AG20443 (cell line): Measurements from ENCODE around the gene PTPRR.
"Not testable (repeated sequence)": the region's sequence is repeated elsewhere in the genome, so short reads cannot be mapped to it uniquely, and the experiment has no call there.

Source experiments
- DNase-seq: peaks from one replicate; pipeline ENCODE4 v3.0.0; 2012; ENCODE audit warnings: low spot score, mixed read lengths

The PTPRR gene

GRCh38 chr12:70840656-70841350, 79.7 kb downstream of the PTPRR start:
- no peak for DNase-seq

DNA sequence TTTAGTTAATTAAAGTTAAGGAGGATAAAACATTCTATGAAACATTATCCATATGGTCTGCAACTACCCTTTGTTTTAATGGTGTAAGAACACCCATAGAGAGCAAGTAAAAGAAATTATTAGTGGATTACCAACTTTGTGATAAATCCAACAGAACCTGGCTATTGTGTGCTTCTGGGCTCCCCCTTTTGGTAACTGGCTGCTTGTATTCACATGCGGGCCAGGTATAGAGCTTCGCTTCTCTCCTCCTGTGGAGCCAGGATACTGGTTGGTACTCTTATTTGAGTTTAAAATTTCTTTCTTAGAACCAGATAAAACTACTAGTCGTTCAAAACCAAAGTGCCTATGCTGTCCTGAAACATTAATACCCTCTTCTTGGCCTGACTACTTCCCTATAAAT, 81.0 kb downstream of the PTPRR start:
- no peak for DNase-seq

DNA sequence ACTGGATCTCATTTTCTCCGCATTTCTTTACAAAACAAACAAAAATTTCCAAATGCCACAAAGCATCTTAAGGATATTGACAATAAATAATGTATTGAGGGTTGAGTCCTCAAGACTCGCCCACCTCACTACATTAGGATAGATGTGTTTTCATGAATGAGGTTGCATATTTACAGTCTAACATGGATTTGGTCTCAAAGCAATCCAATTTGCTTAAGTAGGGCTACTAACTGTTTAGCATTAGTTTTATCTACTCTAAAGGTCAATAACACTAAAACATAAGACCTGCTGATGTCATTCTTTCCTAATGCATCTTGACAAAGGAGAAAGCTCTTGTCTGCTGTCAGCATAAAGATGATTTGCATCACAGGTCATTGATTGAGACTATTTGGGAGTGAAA, 82.4 kb downstream of the PTPRR start:
- DNase-seq, result no peak

DNA sequence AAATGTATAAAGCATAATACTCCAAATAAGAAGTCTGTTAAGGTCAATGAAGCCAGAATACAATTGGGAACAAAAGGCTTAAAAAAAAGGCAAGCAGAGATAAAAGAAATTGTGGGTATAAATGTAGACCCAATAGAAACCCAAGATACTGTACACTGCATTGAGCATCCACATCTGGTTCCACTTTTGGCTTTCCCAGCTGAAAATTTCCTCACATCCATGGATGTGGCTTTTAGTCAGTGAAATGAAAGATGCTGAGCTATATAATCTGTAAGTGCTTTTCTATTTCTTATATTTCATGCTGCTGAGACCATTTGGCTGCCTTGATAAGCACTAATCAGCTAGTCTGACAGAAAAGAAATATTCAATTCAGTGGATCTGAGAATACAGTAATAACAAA, 83.5 kb downstream of the PTPRR start:
- no peak for DNase-seq

- no peak for DNase-seq
These were observed 84.6 kb downstream of the PTPRR start for GRCh38 chr12:70835948-70836347.

- DNase-seq, result no peak
These were observed 89.0 kb downstream of the PTPRR start for GRCh38 chr12:70831543-70831942.

GRCh38 chr12:70830221-70831061, 90.1 kb downstream of the PTPRR start:
- DNase-seq, result no peak

DNA sequence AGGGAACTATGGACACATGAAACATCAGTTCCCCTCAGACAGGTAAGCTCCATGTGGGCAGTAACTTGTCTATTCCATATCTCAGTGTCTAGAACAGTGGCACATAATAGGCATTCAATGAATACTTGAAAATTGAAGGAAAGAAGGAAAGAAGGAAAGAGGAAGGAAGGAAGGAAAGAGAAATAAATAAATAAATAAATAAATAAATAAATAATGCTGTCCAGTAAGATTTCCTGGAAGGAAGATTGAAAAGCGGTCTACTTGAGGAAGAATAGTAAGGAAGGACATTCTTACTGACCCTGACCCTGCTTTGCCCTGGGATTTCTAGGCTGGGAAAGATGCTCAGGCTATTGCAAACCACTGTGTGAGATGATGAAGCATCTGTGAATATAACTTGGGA, 91.5 kb downstream of the PTPRR start:
- no peak for DNase-seq

- no peak for DNase-seq
These were observed 92.2 kb downstream of the PTPRR start for GRCh38 chr12:70828351-70828750.

DNA sequence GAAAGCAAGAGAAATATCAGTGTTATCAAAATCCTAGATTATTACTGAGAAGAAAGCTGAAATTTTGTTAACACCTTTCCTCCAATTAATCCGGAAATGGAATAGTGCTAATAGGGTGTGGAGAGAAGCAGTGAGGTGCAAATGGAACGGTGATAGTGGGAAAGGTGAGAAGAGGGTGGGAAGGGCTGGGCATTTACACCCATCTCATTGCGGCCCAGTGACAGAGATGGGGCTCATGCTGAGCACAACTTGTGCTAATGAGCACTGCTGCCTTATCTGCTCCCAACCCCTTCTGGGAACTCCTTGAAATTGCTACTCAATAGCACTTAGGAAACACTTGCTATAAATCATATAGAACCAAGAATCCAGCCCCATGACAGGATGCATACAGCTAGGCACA, 94.4 kb downstream of the PTPRR start:
- no peak for DNase-seq

GRCh38 chr12:70824511-70824910, 96.0 kb downstream of the PTPRR start:
- DNase-seq, result no peak

DNA sequence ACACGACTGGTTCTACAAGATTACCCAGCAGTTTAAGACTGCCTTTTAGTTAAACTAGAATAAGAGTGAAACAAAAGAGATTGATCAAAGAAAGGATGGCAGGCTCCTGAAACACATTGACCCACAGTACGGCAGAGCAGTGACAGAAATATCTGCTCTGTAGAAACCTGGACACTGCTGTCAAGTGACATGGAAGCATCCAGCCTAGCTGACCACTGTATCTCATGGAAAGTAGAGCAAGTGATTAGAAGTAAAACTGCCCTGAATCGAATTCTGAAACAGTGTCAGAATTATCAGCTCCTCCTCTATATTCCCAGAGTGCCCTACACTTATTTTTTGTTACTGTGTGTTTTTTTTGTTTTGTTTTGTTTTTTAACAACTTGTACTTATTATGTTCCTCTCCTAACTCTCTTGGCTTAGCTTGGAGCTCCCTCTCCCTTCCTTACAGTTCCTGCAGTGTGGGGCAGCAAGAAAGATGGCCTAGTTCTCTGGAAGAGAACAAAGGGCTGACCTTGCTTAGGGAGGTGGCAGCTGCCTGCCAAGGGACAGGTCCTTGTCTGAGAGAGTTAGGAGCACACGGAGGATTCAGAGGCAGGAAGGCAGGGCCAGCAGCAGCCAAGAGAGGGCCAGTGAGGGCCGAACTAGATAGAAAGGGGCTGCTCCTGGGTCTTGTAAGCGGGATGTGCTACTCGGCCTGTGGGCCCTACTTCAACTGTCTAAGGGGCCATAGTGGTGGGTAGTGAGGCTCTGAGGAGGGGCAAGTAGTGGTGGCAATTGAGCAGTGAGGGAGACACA, 97.2 kb downstream of the PTPRR start:
- no peak for DNase-seq

GRCh38 chr12:70822412-70822811, 98.1 kb downstream of the PTPRR start:
- DNase-seq, result no peak

GRCh38 chr12:70815971-70816391, 104.6 kb downstream of the PTPRR start:
- DNase-seq, result no peak

DNA sequence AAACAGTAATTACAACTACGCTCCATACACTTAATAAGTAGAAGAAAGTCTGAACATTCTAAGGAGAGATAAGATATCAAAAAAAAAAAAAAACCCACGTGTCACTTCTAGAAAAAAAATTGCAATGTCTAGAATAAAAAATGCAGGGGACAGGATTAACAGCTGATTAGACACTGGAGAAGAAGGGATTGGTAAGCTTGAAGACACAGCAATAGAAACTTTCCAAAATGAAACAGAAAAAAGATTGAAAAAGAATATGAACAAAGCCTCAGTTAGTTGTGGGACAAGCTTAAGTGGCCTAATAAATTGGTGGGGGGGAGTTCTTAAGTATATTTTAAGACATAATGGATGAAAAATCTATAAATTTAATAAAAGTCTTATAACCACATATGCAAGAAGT, 105.5 kb downstream of the PTPRR start:
- DNase-seq, result no peak

DNA sequence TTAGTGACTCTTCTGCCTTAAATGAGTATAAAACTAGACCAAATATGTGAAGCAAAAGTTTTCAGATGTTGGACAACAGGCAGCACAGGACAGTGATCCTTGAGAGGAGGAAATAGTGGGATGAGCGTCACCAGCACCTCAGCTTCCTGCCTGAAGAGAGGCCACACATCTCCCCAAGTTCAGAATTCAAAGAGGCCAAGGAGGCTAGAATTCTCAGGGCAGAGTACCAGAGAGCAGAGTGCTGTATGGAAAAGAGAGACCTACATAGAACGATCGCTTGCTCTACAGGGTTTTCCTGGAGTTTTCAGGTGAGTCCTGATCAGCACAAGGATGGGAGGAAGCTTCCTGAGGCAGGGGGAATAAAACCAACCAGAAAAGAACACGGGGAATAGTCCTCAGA, 107.0 kb downstream of the PTPRR start:
- DNase-seq, result no peak

DNA sequence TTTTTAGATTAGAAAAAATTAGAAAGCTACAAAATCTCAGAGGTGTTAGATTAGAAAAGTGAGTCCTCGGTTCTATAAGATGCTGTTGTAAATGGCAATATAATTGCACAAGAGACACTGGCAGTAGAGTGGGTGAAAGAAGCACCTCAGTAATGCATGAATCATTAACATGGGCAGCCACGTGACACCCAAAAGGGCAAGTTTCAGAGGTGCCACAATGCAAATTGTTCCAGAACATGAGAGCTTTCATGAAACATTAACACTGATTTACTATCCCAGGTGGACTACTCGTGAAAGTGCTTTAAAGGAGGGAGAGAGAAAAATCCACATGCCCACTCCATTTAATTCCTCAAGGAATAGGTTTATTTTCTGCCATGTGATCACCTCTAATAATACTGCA, 108.4 kb downstream of the PTPRR start:
- DNase-seq, result no peak

DNA sequence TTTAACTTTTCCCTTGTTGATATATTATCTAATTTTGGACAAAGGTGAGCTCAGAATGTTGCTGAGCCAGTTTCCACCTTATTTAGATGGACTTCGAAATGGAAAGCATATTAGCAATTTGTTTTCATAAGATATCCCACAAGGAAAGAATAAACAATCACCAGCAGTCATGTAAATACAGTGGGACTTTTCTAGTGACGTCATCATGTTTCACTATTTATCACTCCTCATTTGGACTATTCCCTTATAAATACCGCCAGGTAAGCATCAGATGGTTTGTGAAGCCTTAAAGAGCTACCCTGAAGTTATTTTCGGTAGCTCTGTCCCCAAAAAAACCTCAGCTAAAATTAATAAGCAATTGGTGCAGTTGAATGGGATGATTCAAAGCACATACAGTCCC, 110.7 kb downstream of the PTPRR start:
- DNase-seq, result no peak

GRCh38 chr12:70807993-70808392, 112.5 kb downstream of the PTPRR start:
- not testable (repeated sequence) for DNase-seq

- no peak for DNase-seq
These were observed 113.7 kb downstream of the PTPRR start for GRCh38 chr12:70806827-70807226.

- DNase-seq, result no peak
These were observed 114.5 kb downstream of the PTPRR start for GRCh38 chr12:70806043-70806442.

DNA sequence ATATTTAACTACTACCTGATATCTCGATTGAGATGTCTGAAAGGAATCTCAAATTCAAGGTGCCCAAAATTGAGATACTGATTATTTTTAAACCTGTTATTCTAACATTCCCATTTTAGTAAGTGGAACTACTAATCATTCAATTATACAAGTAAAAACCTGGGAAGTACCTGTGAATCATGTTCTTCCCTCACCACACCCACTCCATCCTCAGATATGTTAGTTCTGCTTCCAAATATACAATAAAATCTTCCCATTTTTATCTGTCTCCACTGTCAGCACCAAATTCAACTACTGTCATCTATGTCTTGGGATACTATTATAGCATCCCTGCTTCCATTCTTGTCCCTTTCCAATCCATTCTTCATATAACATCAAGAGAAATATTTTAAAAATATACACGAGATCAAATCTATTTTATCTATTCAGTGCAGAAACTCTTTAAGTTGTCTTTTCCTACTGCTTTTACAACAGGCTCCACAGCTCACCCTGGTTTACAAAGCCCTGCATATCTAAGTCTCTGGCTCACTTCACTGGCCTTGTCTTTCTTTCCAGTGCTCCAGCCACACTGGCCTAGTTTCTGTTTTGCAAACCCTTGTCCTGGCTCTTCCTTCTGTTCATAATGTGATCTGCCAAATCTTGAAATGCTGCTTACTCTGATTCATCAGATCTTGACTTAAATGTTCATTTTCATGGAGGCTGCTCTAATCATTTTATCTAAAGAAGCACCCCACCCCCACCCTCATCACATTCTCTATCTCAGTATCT, 122.3 kb downstream of the PTPRR start:
- no peak for DNase-seq
